Spleen (tissue), 11 donors: ENCODE results near the gene PDGFRB. TPM values are rescaled to one million over a fixed set of nuclear protein-coding genes. Genes with fewer than 3 reads are reported as not detected.
A peak's percentile ranks its signal among the peaks of the same experiment; 100 is the strongest.

Source experiments
- DNase-seq: peaks from one replicate; pipeline ENCODE4 v3.0.0-alpha.2; 2020
- H3K27ac ChIP-seq, 8 donors: fragments of 200-600 bp; sonication (generic) in 7 of 8; 1 replicate in 4 of 8; 2 replicates in 4 of 8; pipeline versions ENCODE4 v1.5.0 to v1.8.0; 2016 to 2021; ENCODE audit warnings: inconsistent platforms in 4 of 8, mild to moderate bottlenecking in 4 of 8, moderate library complexity in 1 of 8
- H3K27me3 ChIP-seq, 7 donors: fragments of 200-600 bp; sonication (generic) in 6 of 7; replicated peaks in 1 of 7; 1 replicate in 4 of 7; 2 replicates in 3 of 7; pipeline versions ENCODE4 v1.5.0 to v1.8.0; 2016 to 2021; ENCODE audit warnings: inconsistent platforms in 3 of 7, mild to moderate bottlenecking in 1 of 7
- H3K36me3 ChIP-seq, 6 donors: fragments of 200-600 bp; sonication (generic) in 5 of 6; 1 replicate in 4 of 6; 2 replicates in 2 of 6; pipeline versions ENCODE4 v1.5.0 to v1.8.0; 2016 to 2021; ENCODE audit warnings: inconsistent platforms in 2 of 6
- H3K4me1 ChIP-seq, 6 donors: fragments of 200-600 bp; sonication (generic) in 5 of 6; 1 replicate in 3 of 6; 2 replicates in 3 of 6; pipeline versions ENCODE4 v1.5.0 to v1.8.0; 2016 to 2021; ENCODE audit warnings: inconsistent platforms in 3 of 6
- H3K4me3 ChIP-seq, 8 donors: fragments of 200-600 bp; sonication (generic) in 7 of 8; 1 replicate in 4 of 8; 2 replicates in 4 of 8; pipeline versions ENCODE4 v1.5.0 to v1.8.0; 2016 to 2021; ENCODE audit warnings: inconsistent platforms in 4 of 8, mild to moderate bottlenecking in 4 of 8, moderate library complexity in 2 of 8
- H3K9me3 ChIP-seq, 8 donors: fragments of 200-600 bp; sonication (generic) in 7 of 8; 1 replicate in 4 of 8; 2 replicates in 4 of 8; pipeline versions ENCODE4 v1.5.0 to v1.8.0; 2016 to 2021; ENCODE audit warnings: inconsistent platforms in 4 of 8
- POLR2A ChIP-seq, 3 donors: fragments of 450-650 bp; IDR thresholded peaks; one replicate each; pipeline ENCODE4 v1.5.1; 2017; ENCODE audit warnings: antibody characterized with exemption in 3 of 3, mild to moderate bottlenecking in 1 of 3
- POLR2AphosphoS5 ChIP-seq, 3 donors: sonication (generic); formaldehyde crosslinking; IDR thresholded peaks; one replicate each; pipeline ENCODE4 v1.5.1; 2017; ENCODE audit warnings: antibody characterized with exemption in 3 of 3
- WGBS, 5 donors: extraction: QIAGEN DNeasy Blood & Tissue Kit in 3 of 5; methylation state at CpG; one replicate each; pipeline versions ENCODE4 v1.1.5 to v1.1.7; 2013 to 2018; 5-methylcytosine and 5-hydroxymethylcytosine counted together
- intact Hi-C: fragments of 100-400 bp; cut with DNase I; formaldehyde crosslinking; loops from one replicate; pipeline ENCODE4 v1.15.0; 2023; ENCODE audit warnings: low total_unique reads
- polyA plus RNA-seq, 3 donors: library from polyadenylated mRNA; stranded (reverse); fragments of 200-250 nt; gene quantifications; one replicate each; pipeline ENCODE4 v1.2.1, GENCODE V29; 2013
- total RNA-seq, 7 donors: library from RNA; depleted of rRNA in 3 of 7; stranded (reverse); fragments of >200 nt in 3 of 7; fragmentation: NEBNext Ultra II Directional in 4 of 7; extraction: Animal tissue kit (Norgen Biotek cat#: 25700) in 4 of 7; gene quantifications; one replicate each; pipeline versions ENCODE4 v1.1.0 to v1.2.1, GENCODE V29; 2016 to 2021
- TF ChIP-seq, protein P1 (sequence below), 11 experiments: fragments of 200-600 bp in 7 of 11; fragments of 450-650 bp in 4 of 11; sonication (generic) in 4 of 11; IDR thresholded peaks in 8 of 11; conservative IDR thresholded peaks in 3 of 11; 1 replicate in 7 of 11; 2 replicates in 4 of 11; pipeline versions ENCODE4 v1.4.0 to v1.8.0; 2016 to 2021; ENCODE audit warnings: antibody characterized with exemption in 11 of 11, inconsistent platforms in 4 of 11, mild to moderate bottlenecking in 1 of 11
- donor health status: healthy with polysubstance abuse.
- donor health status: DM: no; HTN: no; CAD: no; lungs with moderate emphysema.
- donor health status: DM: no; HTN: no; CAD: no.
- donor health status: Bipolar disorder and iron deficiency.
- donor health status: healthy.
- donor health status: DM: no; HTN: no; CAD: no.
- donor health status: DM: yes; HTN: yes; CAD: no.

PDGFRB gene
- total and polyA plus RNA-seq, 10 donors: 12.8 to 144 (median 88.5) TPM

DNA sequence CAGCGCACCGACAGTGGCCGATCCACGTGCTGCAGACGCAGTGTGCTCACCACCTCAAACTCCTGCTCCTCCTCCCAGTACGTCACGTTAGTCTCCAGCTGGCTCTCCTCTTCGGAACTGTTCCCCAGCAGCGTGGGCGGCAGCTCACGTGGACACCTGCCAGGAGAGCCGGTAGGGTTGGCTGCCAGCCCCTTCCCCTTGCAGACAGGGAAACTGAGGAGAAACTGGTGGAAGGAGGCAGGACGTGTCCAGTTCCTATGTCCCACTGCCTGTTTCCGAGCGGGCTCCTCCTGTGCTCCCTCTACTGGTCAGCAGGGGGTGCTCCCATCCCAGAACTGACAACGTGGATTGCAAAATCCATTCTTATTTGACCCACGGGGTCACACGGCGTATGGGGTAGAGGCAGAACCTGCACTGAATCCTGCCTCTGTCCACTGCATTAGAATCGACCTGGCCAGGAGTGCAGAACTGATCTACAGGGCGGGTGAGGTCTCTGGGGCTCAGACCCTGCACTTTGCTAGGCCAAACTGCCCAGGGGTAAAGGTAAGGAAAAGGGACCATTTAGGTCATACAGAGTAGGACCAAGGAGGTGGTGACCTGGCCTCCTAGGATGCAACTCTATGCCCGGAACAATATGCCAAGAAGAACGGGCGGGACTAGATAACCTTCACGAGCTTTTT, 25.7 kb downstream of the PDGFRB start:
- no peak for DNase-seq
- TF ChIP-seq, protein P1, sequence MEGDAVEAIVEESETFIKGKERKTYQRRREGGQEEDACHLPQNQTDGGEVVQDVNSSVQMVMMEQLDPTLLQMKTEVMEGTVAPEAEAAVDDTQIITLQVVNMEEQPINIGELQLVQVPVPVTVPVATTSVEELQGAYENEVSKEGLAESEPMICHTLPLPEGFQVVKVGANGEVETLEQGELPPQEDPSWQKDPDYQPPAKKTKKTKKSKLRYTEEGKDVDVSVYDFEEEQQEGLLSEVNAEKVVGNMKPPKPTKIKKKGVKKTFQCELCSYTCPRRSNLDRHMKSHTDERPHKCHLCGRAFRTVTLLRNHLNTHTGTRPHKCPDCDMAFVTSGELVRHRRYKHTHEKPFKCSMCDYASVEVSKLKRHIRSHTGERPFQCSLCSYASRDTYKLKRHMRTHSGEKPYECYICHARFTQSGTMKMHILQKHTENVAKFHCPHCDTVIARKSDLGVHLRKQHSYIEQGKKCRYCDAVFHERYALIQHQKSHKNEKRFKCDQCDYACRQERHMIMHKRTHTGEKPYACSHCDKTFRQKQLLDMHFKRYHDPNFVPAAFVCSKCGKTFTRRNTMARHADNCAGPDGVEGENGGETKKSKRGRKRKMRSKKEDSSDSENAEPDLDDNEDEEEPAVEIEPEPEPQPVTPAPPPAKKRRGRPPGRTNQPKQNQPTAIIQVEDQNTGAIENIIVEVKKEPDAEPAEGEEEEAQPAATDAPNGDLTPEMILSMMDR (IDR thresholded peaks at IDR 0.05 in 8 of 11, conservative IDR thresholded peaks at IDR 0.05 in 3 of 11): peak; percentile 68 to 91 (median 85)
- TF ChIP-seq POLR2AphosphoS5 (IDR thresholded peaks at IDR 0.05) (peak in 2 of 3 donors; percentile 49 to 62), POLR2A (IDR thresholded peaks at IDR 0.05) (no peak)
- peaks cover 0 to 7% (median 0%) of the 10 kb centered on the region in 7 donors for H3K27me3 ChIP-seq
- no peaks in the 10 kb centered on the region for H3K9me3 ChIP-seq
- peaks cover 0 to 50% (median 19%) of the 10 kb centered on the region in 6 donors for H3K4me1 ChIP-seq
- peak overlapping the region in 3 of 8 donors; percentile 11 to 33 (median 13) for H3K27ac ChIP-seq
- H3K36me3 ChIP-seq: peaks cover 0 to 76% (median 0%) of the 10 kb centered on the region in 6 donors
- no peak overlapping the region for H3K4me3 ChIP-seq
- intact Hi-C loops: loop anchor here (10.0 kb wide), 1 partner anchor 85 kb away; no protein-coding TSS in a partner anchor
- 43 to 54% (median 48%) methylated on average over 22 to 25 of the region's 25 CpGs for WGBS, 5 donors

DNA sequence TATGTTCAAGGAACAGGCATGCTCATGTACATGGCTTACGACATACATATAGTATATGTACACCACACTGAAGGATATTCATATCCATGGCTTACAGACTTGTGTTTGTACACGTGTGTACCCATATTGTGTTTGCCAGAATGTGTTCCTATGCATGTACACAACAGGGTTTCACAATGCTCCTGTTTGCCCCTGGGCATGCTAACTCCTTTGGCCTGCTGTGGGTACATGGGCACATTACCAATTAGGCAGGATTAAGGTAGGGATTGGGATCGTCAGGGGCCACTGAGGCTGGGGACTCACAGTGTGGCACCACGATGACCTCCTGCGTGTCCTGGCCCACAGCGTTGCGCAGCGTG, 26.2 kb downstream of the PDGFRB start:
- 77 to 88% (median 82%) methylated on average over 5 to 8 of the region's 8 CpGs for WGBS, 5 donors
- Histone ChIP-seq H3K27me3 (peaks cover 0 to 2% (median 0%) of the 10 kb centered on the region in 7 donors), H3K4me3 (no peak overlapping the region), H3K36me3 (peaks cover 0 to 75% (median 0%) of the 10 kb centered on the region in 6 donors), H3K27ac (peak overlapping the region in 2 of 8 donors; percentile 12 to 33), H3K4me1 (peaks cover 0 to 47% (median 19%) of the 10 kb centered on the region in 6 donors), H3K9me3 (no peaks in the 10 kb centered on the region)
- intact Hi-C loops: no loop called here
- no peak for TF ChIP-seq POLR2A (IDR thresholded peaks at IDR 0.05)
- no peak for TF ChIP-seq POLR2AphosphoS5 (IDR thresholded peaks at IDR 0.05)
- TF ChIP-seq, protein P1 (IDR thresholded peaks at IDR 0.05 in 8 of 11, conservative IDR thresholded peaks at IDR 0.05 in 3 of 11): no peak
- no peak for DNase-seq

DNA sequence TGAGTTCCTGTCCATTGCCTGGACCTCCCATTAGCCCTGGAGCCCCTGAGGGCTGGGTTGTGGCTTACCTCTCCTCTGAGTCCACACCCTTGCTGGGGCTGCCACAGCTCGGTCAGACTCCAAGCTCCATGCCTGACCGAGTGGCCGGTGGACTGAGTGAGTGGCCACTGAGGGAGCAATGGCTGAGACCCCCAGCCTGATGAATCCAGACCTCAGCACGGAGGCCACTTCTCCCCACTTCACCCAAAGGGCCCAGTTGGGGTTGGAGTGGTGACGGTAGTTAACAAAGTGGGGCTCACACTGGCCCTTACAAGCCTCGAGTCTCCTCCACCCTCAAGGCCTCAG, 28.8 kb downstream of the PDGFRB start:
- peak overlapping the region in 1 of 8 donors; percentile 8 for H3K27ac ChIP-seq
- no peaks in the 10 kb centered on the region for H3K9me3 ChIP-seq
- TF ChIP-seq, protein P1 (IDR thresholded peaks at IDR 0.05 in 8 of 11, conservative IDR thresholded peaks at IDR 0.05 in 3 of 11): no peak
- TF ChIP-seq POLR2A (IDR thresholded peaks at IDR 0.05) (no peak), POLR2AphosphoS5 (IDR thresholded peaks at IDR 0.05) (no peak)
- DNase-seq: no peak
- peaks cover 0 to 75% (median 0%) of the 10 kb centered on the region in 6 donors for H3K36me3 ChIP-seq
- no peak overlapping the region for H3K4me3 ChIP-seq
- intact Hi-C loops: no loop called here
- no peaks in the 10 kb centered on the region for H3K27me3 ChIP-seq
- peaks cover 3 to 49% (median 15%) of the 10 kb centered on the region in 6 donors for H3K4me1 ChIP-seq
- WGBS, 5 donors: 79 to 98% (median 88%) methylated on average over 6 of the region's 6 CpGs

DNA sequence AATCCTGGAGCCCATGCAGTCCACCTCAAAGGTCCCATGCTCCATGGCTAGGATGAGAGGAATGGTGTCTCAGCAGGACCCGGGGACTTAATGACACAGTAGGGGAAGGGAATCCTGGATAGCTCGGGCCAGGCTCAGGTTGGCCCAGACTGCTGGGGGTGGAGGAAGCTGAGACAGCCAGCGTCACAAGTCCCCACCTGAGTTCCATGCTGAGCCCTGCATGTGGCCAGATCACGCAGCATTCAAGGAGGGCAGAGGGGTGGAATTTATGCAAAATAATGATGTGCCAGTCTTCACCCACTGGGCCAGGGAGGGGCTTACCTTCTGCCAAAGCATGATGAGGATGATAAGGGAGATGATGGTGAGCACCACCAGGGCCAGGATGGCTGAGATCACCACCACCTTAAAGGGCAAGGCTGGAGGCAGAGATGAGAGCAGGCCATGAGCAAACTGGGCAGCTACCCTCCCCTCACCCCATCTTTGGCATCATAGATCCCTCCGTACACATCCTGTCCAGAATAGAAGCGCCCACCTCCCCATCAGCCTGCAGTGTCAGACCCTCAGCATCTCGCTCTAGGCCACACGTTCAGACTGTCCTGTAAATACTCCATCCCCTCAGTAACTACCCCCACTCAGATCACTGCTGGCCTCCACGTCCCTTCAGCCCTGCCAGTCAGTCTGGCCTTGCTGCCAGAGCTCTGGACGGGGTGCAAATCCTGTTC, 29.3 kb downstream of the PDGFRB start:
- no peak overlapping the region for H3K4me3 ChIP-seq
- H3K36me3 ChIP-seq: peaks cover 0 to 77% (median 0%) of the 10 kb centered on the region in 6 donors
- peaks cover 3 to 44% (median 14%) of the 10 kb centered on the region in 6 donors for H3K4me1 ChIP-seq
- H3K9me3 ChIP-seq: no peaks in the 10 kb centered on the region
- H3K27ac ChIP-seq: peak overlapping the region in 1 of 8 donors; percentile 8
- no peak for TF ChIP-seq POLR2AphosphoS5 (IDR thresholded peaks at IDR 0.05)
- no peak for TF ChIP-seq POLR2A (IDR thresholded peaks at IDR 0.05)
- TF ChIP-seq, protein P1 (IDR thresholded peaks at IDR 0.05 in 8 of 11, conservative IDR thresholded peaks at IDR 0.05 in 3 of 11): no peak
- intact Hi-C loops: no loop called here
- 82 to 88% (median 84%) methylated on average over 8 to 10 of the region's 10 CpGs for WGBS, 5 donors
- DNase-seq: no peak
- H3K27me3 ChIP-seq: no peaks in the 10 kb centered on the region
